B cell (primary cell): ENCODE results near the gene LRRC55. TPM values are rescaled to one million over a fixed set of nuclear protein-coding genes. Genes with fewer than 3 reads are reported as not detected.

Source experiments
- ATAC-seq: fragments of 200-7000 bp; cut with Tn5 transposase; one replicate; pipeline ENCODE4 v1.10.0; 2021; ENCODE audit warnings: low read depth, mild to moderate bottlenecking, moderate number of reproducible peaks, moderate library complexity
- CTCF ChIA-PET: fragments of 350-600 bp; sonication (Branson Sonifier 250); formaldehyde crosslinking; loops from one replicate; lab custom pipeline; 2021; ENCODE audit warnings: antibody characterized with exemption, inconsistent platforms; lab: Charles Lee
- POLR2A ChIA-PET: fragments of 350-600 bp; sonication (Branson Sonifier 250); formaldehyde crosslinking; loops from one replicate; lab custom pipeline; 2021; ENCODE audit warnings: antibody characterized with exemption; lab: Charles Lee
- DNase-seq: peaks from one replicate; pipeline ENCODE4 v3.0.0; 2013
- H2AFZ ChIP-seq: 2 replicates; pipeline ENCODE4 v1.6.1; 2012; ENCODE audit warnings: mild to moderate bottlenecking, low read depth, low read length; ENCODE audit not compliant: insufficient read depth, poor library complexity, severe bottlenecking
- H3K27ac ChIP-seq, 2 donors: 1 replicate in 1 of 2; 2 replicates in 1 of 2; pipeline ENCODE4 v1.5.1; 2012 to 2013; ENCODE audit warnings: low read length in 2 of 2, mild to moderate bottlenecking in 2 of 2, moderate library complexity in 1 of 2
- H3K27me3 ChIP-seq, 4 experiments: fragments of 200-600 bp in 1 of 4; sonication (generic) in 1 of 4; replicated peaks in 1 of 4; 1 replicate in 2 of 4; 2 replicates in 2 of 4; pipeline versions ENCODE4 v1.6.1 to v1.7.0; 2013 to 2016; ENCODE audit warnings: low read length in 3 of 4, mild to moderate bottlenecking in 2 of 4, mixed read lengths in 1 of 4, moderate library complexity in 1 of 4; ENCODE audit not compliant: insufficient read depth in 4 of 4, control insufficient read depth in 3 of 4; ENCODE audit errors: control extremely low read depth in 1 of 4
- H3K36me3 ChIP-seq, 2 experiments: replicated peaks in 1 of 2; 1 replicate in 1 of 2; 2 replicates in 1 of 2; pipeline versions ENCODE4 v1.6.1 to v1.7.1; 2013; ENCODE audit warnings: low read length in 1 of 2; ENCODE audit not compliant: insufficient read depth in 2 of 2, control insufficient read depth in 1 of 2; ENCODE audit errors: control extremely low read depth in 1 of 2, extremely low read depth in 1 of 2
- H3K4me1 ChIP-seq, 2 donors: fragments of 200-600 bp in 1 of 2; sonication (generic) in 1 of 2; 1 replicate in 1 of 2; 2 replicates in 1 of 2; pipeline versions ENCODE4 v1.5.1 to v1.6.1; 2013 to 2017; ENCODE audit warnings: low read length in 2 of 2; ENCODE audit not compliant: control insufficient read depth in 2 of 2, insufficient read depth in 2 of 2
- H3K4me2 ChIP-seq: replicated peaks from 2 replicates; pipeline ENCODE3; 2012; ENCODE audit warnings: mild to moderate bottlenecking, low read depth, low read length; ENCODE audit not compliant: poor library complexity, severe bottlenecking
- H3K4me3 ChIP-seq, 5 experiments: fragments of 200-600 bp in 1 of 5; sonication (generic) in 1 of 5; 1 replicate in 3 of 5; 2 replicates in 2 of 5; pipeline versions ENCODE4 v1.5.1 to v1.7.0; 2011 to 2016; ENCODE audit warnings: low read length in 4 of 5, mild to moderate bottlenecking in 4 of 5, low read depth in 2 of 5, control low read depth in 1 of 5, moderate library complexity in 1 of 5; ENCODE audit not compliant: insufficient read depth in 1 of 5; ENCODE audit errors: control extremely low read depth in 1 of 5, extremely low read depth in 1 of 5
- H3K79me2 ChIP-seq: fragments of 200-600 bp; sonication (generic); one replicate; pipeline ENCODE4 v1.6.0; 2016; ENCODE audit warnings: low read length; ENCODE audit not compliant: control insufficient read depth, insufficient read depth
- H3K9ac ChIP-seq: fragments of 200-600 bp; sonication (generic); 2 replicates; pipeline ENCODE4 v1.6.1; 2017; ENCODE audit warnings: mild to moderate bottlenecking, low read length, moderate library complexity
- H3K9me3 ChIP-seq, 3 donors: one replicate each; pipeline versions ENCODE4 v1.6.1 to v1.7.1; 2013; ENCODE audit warnings: low read length in 2 of 3; ENCODE audit not compliant: control insufficient read depth in 2 of 3, insufficient read depth in 1 of 3; ENCODE audit errors: control extremely low read depth in 1 of 3
- H4K20me1 ChIP-seq: 2 replicates; pipeline ENCODE4 v1.6.0; 2012; ENCODE audit warnings: mild to moderate bottlenecking, low read length; ENCODE audit not compliant: insufficient read depth, control insufficient read depth, poor library complexity, severe bottlenecking
- H3K27ac Mint-ChIP-seq: one replicate; pipeline ENCODE4 v1.8.0; 2021; ENCODE audit warnings: mixed read lengths
- H3K27me3 Mint-ChIP-seq: one replicate; pipeline ENCODE4 v1.8.0; 2021; ENCODE audit warnings: mixed read lengths
- H3K4me1 Mint-ChIP-seq: one replicate; pipeline ENCODE4 v1.8.0; 2021; ENCODE audit warnings: mixed read lengths
- H3K4me3 Mint-ChIP-seq: one replicate; pipeline ENCODE4 v1.8.0; 2021; ENCODE audit warnings: mixed read lengths
- H3K9me3 Mint-ChIP-seq: one replicate; pipeline ENCODE4 v1.8.0; 2022; ENCODE audit warnings: mixed read lengths; ENCODE audit not compliant: insufficient read depth
- CTCF ChIP-seq: fragments of 200-600 bp; IDR thresholded peaks from one replicate; pipeline ENCODE4 v1.8.0; 2022; ENCODE audit warnings: antibody characterized with exemption, mild to moderate bottlenecking
- EZH2 ChIP-seq: IDR thresholded peaks from 2 replicates; pipeline ENCODE4 v1.6.1; 2012; ENCODE audit warnings: borderline replicate concordance, low read depth, mild to moderate bottlenecking, moderate library complexity, low read length; ENCODE audit not compliant: insufficient read depth, poor library complexity, severe bottlenecking
- WGBS: methylation state at CpG from one replicate; pipeline ENCODE4 v1.1.5; 2013; ENCODE audit warnings: missing lambda C conversion rate; ENCODE audit not compliant: insufficient coverage; 5-methylcytosine and 5-hydroxymethylcytosine counted together
- intact Hi-C: fragments of 100-400 bp; cut with micrococcal nuclease; formaldehyde crosslinking; loops from one replicate; pipeline ENCODE4 v1.10.0; 2022
- polyA plus RNA-seq: library from polyadenylated mRNA; depleted of rRNA; stranded (reverse); fragments of >200 nt; gene quantifications from 2 replicates; pipeline ENCODE4 v1.2.3, GENCODE V29; 2012
- total RNA-seq, 2 donors: library from RNA; stranded (reverse); fragments of 120-200 nt in 1 of 2; gene quantifications; 1 replicate in 1 of 2; 2 replicates in 1 of 2; pipeline versions ENCODE4 v1.2.3 to v1.2.4, GENCODE V29; 2013 to 2022

The LRRC55 gene
- total and polyA plus RNA-seq, 2 donors (not counting 1 experiment from before 2014, with no cell fraction given) = not detected

GRCh38 chr11:57172031-57172430 is 9.7 kb upstream of the LRRC55 start:
- intact Hi-C loops = no loop called here
- Mint-ChIP-seq H3K27me3 (peaks cover 4% of the 10 kb centered on the region), H3K27ac (no peak overlapping the region), H3K4me3 (no peak overlapping the region), H3K4me1 (no peaks in the 10 kb centered on the region), H3K9me3 (no peaks in the 10 kb centered on the region)
- Histone ChIP-seq H3K4me1 (no peaks in the 10 kb centered on the region), H3K27me3 (no peaks in the 10 kb centered on the region), H4K20me1 (no peaks in the 10 kb centered on the region), H3K27ac (no peak overlapping the region), H3K4me2 (no peak overlapping the region), H3K9ac (no peak overlapping the region), H2AFZ (no peak overlapping the region), H3K4me3 (no peak overlapping the region), H3K9me3 (peaks cover 1 to 11% (median 3%) of the 10 kb centered on the region in 3 donors), H3K79me2 (no peaks in the 10 kb centered on the region), H3K36me3 (no peaks in the 10 kb centered on the region)
- WGBS = no CpG with 5 or more reads among the region's 3 CpGs
- POLR2A ChIA-PET = no interaction called here
- CTCF ChIA-PET = no interaction called here
- no peak for ATAC-seq
- TF ChIP-seq EZH2 = no peak
- no peak for TF ChIP-seq CTCF
- DNase-seq = no peak

- intact Hi-C loops = no loop called here
These were observed 7.1 kb upstream of the LRRC55 start for GRCh38 chr11:57174656-57175055.

More at GRCh38 chr11:57174656-57175055, 7.1 kb upstream of the LRRC55 start:
- no peaks in the 10 kb centered on the region for H3K4me1 Mint-ChIP-seq
- Histone ChIP-seq H4K20me1 (no peaks in the 10 kb centered on the region), H3K4me3 (no peak overlapping the region), H2AFZ (no peak overlapping the region), H3K9ac (no peak overlapping the region), H3K4me2 (no peak overlapping the region), H3K4me1 (no peaks in the 10 kb centered on the region), H3K9me3 (peaks cover 1 to 6% (median 3%) of the 10 kb centered on the region in 3 donors), H3K36me3 (no peaks in the 10 kb centered on the region), H3K27me3 (peaks cover 0 to 4% (median 2%) of the 10 kb centered on the region in 4 experiments), H3K27ac (no peak overlapping the region), H3K79me2 (no peaks in the 10 kb centered on the region)
- TF ChIP-seq CTCF (no peak), EZH2 (no peak)
- no peak overlapping the region for H3K4me3 Mint-ChIP-seq
- no peak for ATAC-seq
- ChIA-PET CTCF (no interaction called here), POLR2A (no interaction called here)
- no peak overlapping the region for H3K27ac Mint-ChIP-seq
- H3K27me3 Mint-ChIP-seq = peaks cover 18% of the 10 kb centered on the region
- no peaks in the 10 kb centered on the region for H3K9me3 Mint-ChIP-seq
- DNase-seq = no peak
- 57% methylated on average over 5 of the region's 5 CpGs for WGBS
